HepG2 (cell line): ENCODE results near the gene BICRAL. TPM values are rescaled to one million over a fixed set of nuclear protein-coding genes. Genes with fewer than 3 reads are reported as not detected.

Experiments
- ARNTL ChIP-seq: sonication (generic); formaldehyde crosslinking; IDR thresholded peaks from 2 replicates; pipeline ENCODE4 v1.4.0; 2020; ENCODE audit warnings: mild to moderate bottlenecking, missing genetic modification reagents
- DPF2 ChIP-seq: sonication (generic); formaldehyde crosslinking; IDR thresholded peaks from 2 replicates; pipeline ENCODE4 v1.4.0; 2020; ENCODE audit warnings: mild to moderate bottlenecking, low read depth, missing genetic modification reagents, borderline replicate concordance
- ERF ChIP-seq: IDR thresholded peaks from 2 replicates; pipeline ENCODE4 v1.6.1; 2018; ENCODE audit warnings: missing biosample characterization, missing genetic modification reagents
- ESRRA ChIP-seq: sonication (generic); formaldehyde crosslinking; IDR thresholded peaks from 2 replicates; pipeline ENCODE4 v1.5.1; 2020; ENCODE audit warnings: mild to moderate bottlenecking, low read depth, missing genetic modification reagents
- FOXP4 ChIP-seq: sonication (generic); formaldehyde crosslinking; IDR thresholded peaks from 2 replicates; pipeline ENCODE4 v1.4.0; 2020; ENCODE audit warnings: missing genetic modification reagents
- HMGXB4 ChIP-seq, 2 experiments: sonication (generic) in 1 of 2; formaldehyde crosslinking in 1 of 2; IDR thresholded peaks; 2 replicates each; pipeline versions ENCODE4 v1.4.0 to v1.6.1; 2018 to 2020; ENCODE audit warnings: missing genetic modification reagents in 2 of 2, borderline replicate concordance in 1 of 2, low read depth in 1 of 2, mild to moderate bottlenecking in 1 of 2, missing biosample characterization in 1 of 2
- HOXA9 ChIP-seq: sonication (generic); formaldehyde crosslinking; IDR thresholded peaks from 2 replicates; pipeline ENCODE4 v1.8.1; 2022; ENCODE audit warnings: missing genetic modification reagents, mild to moderate bottlenecking, moderate library complexity, borderline replicate concordance
- JUN ChIP-seq: sonication (generic); formaldehyde crosslinking; IDR thresholded peaks from 2 replicates; pipeline ENCODE4 v1.4.0; 2020; ENCODE audit warnings: mild to moderate bottlenecking, missing genetic modification reagents
- MEIS1 ChIP-seq: sonication (generic); formaldehyde crosslinking; IDR thresholded peaks from 2 replicates; pipeline ENCODE4 v1.9.0; 2021; ENCODE audit warnings: mild to moderate bottlenecking, missing genetic modification reagents, moderate library complexity, borderline replicate concordance
- NCOA1 ChIP-seq: sonication (generic); formaldehyde crosslinking; IDR thresholded peaks from 2 replicates; pipeline ENCODE4 v1.9.0; 2021; ENCODE audit warnings: missing genetic modification reagents
- PHF8 ChIP-seq: sonication (generic); formaldehyde crosslinking; IDR thresholded peaks from 2 replicates; pipeline ENCODE4 v1.5.0; 2020; ENCODE audit warnings: missing genetic modification reagents
- RNF219 ChIP-seq: sonication (generic); formaldehyde crosslinking; IDR thresholded peaks from 2 replicates; pipeline ENCODE4 v1.5.0; 2020; ENCODE audit warnings: mild to moderate bottlenecking, missing genetic modification reagents
- SKIL ChIP-seq: sonication (generic); formaldehyde crosslinking; IDR thresholded peaks from 2 replicates; pipeline ENCODE4 v1.8.0; 2022; ENCODE audit warnings: missing genetic modification reagents, mild to moderate bottlenecking, moderate library complexity, borderline replicate concordance
- YEATS4 ChIP-seq: sonication (generic); formaldehyde crosslinking; IDR thresholded peaks from 2 replicates; pipeline ENCODE4 v1.4.0; 2020; ENCODE audit warnings: missing genetic modification reagents, borderline replicate concordance
- ZC3H13 ChIP-seq: sonication (generic); formaldehyde crosslinking; IDR thresholded peaks from 2 replicates; pipeline ENCODE4 v1.8.1; 2023; ENCODE audit warnings: mild to moderate bottlenecking, missing genetic modification reagents, moderate library complexity
- ZFY ChIP-seq: sonication (generic); formaldehyde crosslinking; IDR thresholded peaks from 2 replicates; pipeline ENCODE4 v1.4.0; 2020; ENCODE audit warnings: missing genetic modification reagents
- ZNF230 ChIP-seq: sonication (generic); formaldehyde crosslinking; IDR thresholded peaks from 2 replicates; pipeline ENCODE4 v1.4.0; 2020; ENCODE audit warnings: mild to moderate bottlenecking, missing genetic modification reagents
- ZNF337 ChIP-seq: sonication (generic); formaldehyde crosslinking; IDR thresholded peaks from 2 replicates; pipeline ENCODE4 v1.5.1; 2020; ENCODE audit warnings: missing genetic modification reagents, low read depth, mild to moderate bottlenecking, borderline replicate concordance
- polyA plus RNA-seq, 8 experiments: library from polyadenylated mRNA; depleted of rRNA in 3 of 8; stranded (reverse) in 7 of 8; unstranded in 1 of 8; fragments of >200 nt; fragmentation: Illumina TruSeq in 4 of 8; extraction: Trizol in 4 of 8; gene quantifications; 2 replicates each; pipeline versions ENCODE4 v1.2.1 to v1.2.3, GENCODE V29; 2011 to 2016; ENCODE audit warnings: low read depth in 4 of 8, missing spikeins in 1 of 8, mixed read lengths in 1 of 8; ENCODE audit not compliant: insufficient read depth in 1 of 8
- total RNA-seq, 5 experiments: library from RNA; depleted of rRNA; stranded (reverse); fragments of >200 nt; fragmentation: Illumina TruSeq; extraction: Trizol; gene quantifications; 2 replicates each; pipeline ENCODE4 v1.2.3, GENCODE V29; 2016; ENCODE audit warnings: low read depth in 1 of 5

BICRAL gene
- total and polyA plus RNA-seq, 2 of the 13 experiments (the other 11 are each of a cell fraction or from before 2014, with no cell fraction given): 5.0 to 13.5 TPM

GRCh38 chr6:42902429-42903263, 120.8 kb downstream of the BICRAL start (continued):
- TF ChIP-seq FOXP4 (CRISPR knock-in tag) (peak; percentile 9; the same call in 1 of the 2 replicates), ARNTL (CRISPR knock-in tag) (0 out of 2 replicates have a peak, but pooled peaks have one; percentile 11), JUN (0 out of 2 replicates have a peak, but pooled peaks have one; percentile 22), ZFY (CRISPR knock-in tag) (peak; percentile 57), HOXA9 (CRISPR knock-in tag) (0 out of 2 replicates have a peak, but pooled peaks have one; percentile 51), ZNF230 (CRISPR knock-in tag) (0 out of 2 replicates have a peak, but pooled peaks have one; percentile 43), NCOA1 (CRISPR knock-in tag) (0 out of 2 replicates have a peak, but pooled peaks have one; percentile 48), PHF8 (CRISPR knock-in tag) (peak; percentile 37; the same call in 1 of the 2 replicates), ZNF337 (CRISPR knock-in tag) (peak; percentile 29; the same call in 1 of the 2 replicates), HMGXB4 (CRISPR knock-in tag; IDR thresholded peaks at IDR 0.05; ENCODE audit: borderline replicate concordance in 1 of 2, low read depth in 1 of 2) (peak; percentile 13 to 56; a peak in 2 of 4 replicates), ESRRA (CRISPR knock-in tag) (0 out of 2 replicates have a peak, but pooled peaks have one; percentile 32), MEIS1 (peak; percentile 14; the same call in 1 of the 2 replicates), DPF2 (CRISPR knock-in tag) (0 out of 2 replicates have a peak, but pooled peaks have one; percentile 6), ERF (CRISPR knock-in tag) (0 out of 2 replicates have a peak, but pooled peaks have one; percentile 8), YEATS4 (CRISPR knock-in tag) (0 out of 2 replicates have a peak, but pooled peaks have one; percentile 31), RNF219 (0 out of 2 replicates have a peak, but pooled peaks have one; percentile 49), ZC3H13 (CRISPR knock-in tag) (peak; percentile 47; the same call in 1 of the 2 replicates), SKIL (peak; percentile 34; the same call in 1 of the 2 replicates)
